CD8-positive, alpha-beta memory T cell (primary cell): ENCODE results near the gene HOXB13. TPM values are rescaled to one million over a fixed set of nuclear protein-coding genes. Genes with fewer than 3 reads are reported as not detected.

ENCODE experiments used
- CTCF ChIA-PET: fragments of 350-600 bp; sonication (Branson Sonifier 250); formaldehyde crosslinking; loops from one replicate; lab custom pipeline; 2021; ENCODE audit warnings: antibody characterized with exemption; lab: Charles Lee
- POLR2A ChIA-PET: fragments of 350-600 bp; sonication (Branson Sonifier 250); formaldehyde crosslinking; loops from one replicate; lab custom pipeline; 2021; ENCODE audit warnings: antibody characterized with exemption; lab: Charles Lee
- DNase-seq, 5 donors: peaks; one replicate each; pipeline versions ENCODE4 v3.0.0 to v3.0.0-alpha.2; 2020 to 2022; ENCODE audit warnings: mixed read lengths in 1 of 5
- H3K27ac ChIP-seq: one replicate; pipeline ENCODE4 v1.7.0; 2013; ENCODE audit warnings: low read depth, mild to moderate bottlenecking, low read length, moderate library complexity
- H3K27me3 ChIP-seq: 2 replicates; pipeline ENCODE4 v1.7.0; 2013; ENCODE audit warnings: low read length, mild to moderate bottlenecking; ENCODE audit not compliant: insufficient read depth, poor library complexity, severe bottlenecking
- H3K36me3 ChIP-seq: 2 replicates; pipeline ENCODE4 v1.7.0; 2013; ENCODE audit warnings: mild to moderate bottlenecking, low read length, moderate library complexity; ENCODE audit not compliant: insufficient read depth
- H3K4me1 ChIP-seq: 2 replicates; pipeline ENCODE4 v1.7.0; 2013; ENCODE audit warnings: mild to moderate bottlenecking, low read length, moderate library complexity; ENCODE audit not compliant: insufficient read depth
- H3K4me3 ChIP-seq: 2 replicates; pipeline ENCODE4 v1.7.0; 2013; ENCODE audit warnings: mild to moderate bottlenecking, low read length
- H3K9me3 ChIP-seq: 2 replicates; pipeline ENCODE4 v1.7.0; 2013; ENCODE audit warnings: mild to moderate bottlenecking, low read length
- H3K27ac Mint-ChIP-seq, 8 donors: one replicate each; pipeline ENCODE4 v1.8.0; 2020 to 2021; ENCODE audit warnings: mixed read lengths in 8 of 8, mild to moderate bottlenecking in 6 of 8, inconsistent platforms in 3 of 8, moderate library complexity in 3 of 8
- H3K27me3 Mint-ChIP-seq, 2 donors: one replicate each; pipeline ENCODE4 v1.8.0; 2020 to 2021; ENCODE audit warnings: mixed read lengths in 2 of 2, mild to moderate bottlenecking in 1 of 2, moderate library complexity in 1 of 2
- H3K36me3 Mint-ChIP-seq, 3 donors: one replicate each; pipeline ENCODE4 v1.8.0; 2020 to 2021; ENCODE audit warnings: mixed read lengths in 3 of 3, inconsistent platforms in 1 of 3, mild to moderate bottlenecking in 1 of 3
- H3K4me1 Mint-ChIP-seq, 3 donors: one replicate each; pipeline ENCODE4 v1.8.0; 2020 to 2021; ENCODE audit warnings: mixed read lengths in 3 of 3, inconsistent platforms in 1 of 3, mild to moderate bottlenecking in 1 of 3
- H3K4me3 Mint-ChIP-seq, 7 donors: one replicate each; pipeline ENCODE4 v1.8.0; 2020 to 2021; ENCODE audit warnings: mixed read lengths in 7 of 7, mild to moderate bottlenecking in 6 of 7, moderate library complexity in 4 of 7, inconsistent platforms in 2 of 7
- H3K9me3 Mint-ChIP-seq, 5 donors: one replicate each; pipeline ENCODE4 v1.8.0; 2020 to 2022; ENCODE audit warnings: mixed read lengths in 5 of 5, mild to moderate bottlenecking in 3 of 5, moderate library complexity in 2 of 5, inconsistent platforms in 1 of 5
- polyA plus RNA-seq: library from polyadenylated mRNA; unstranded; fragments of 300-500 nt; fragmentation: Illumina TruSeq; gene quantifications from one replicate; pipeline ENCODE4 v1.2.3, GENCODE V29; 2021
- total RNA-seq, 2 experiments: library from RNA; stranded (reverse); gene quantifications; one replicate each; pipeline ENCODE4 v1.2.3, GENCODE V29; 2021

The HOXB13 gene
- total and polyA plus RNA-seq, 3 experiments from 2014 or later: not detected

GRCh38 chr17:48678141-48678971 lies 50.2 kb downstream of the HOXB13 start:
- Histone ChIP-seq H3K27ac (no peak overlapping the region), H3K4me3 (no peak overlapping the region), H3K4me1 (peaks cover 3% of the 10 kb centered on the region), H3K36me3 (no peaks in the 10 kb centered on the region), H3K27me3 (peaks cover 9% of the 10 kb centered on the region), H3K9me3 (no peaks in the 10 kb centered on the region)
- DNase-seq: peak; percentile 55 to 70 (median 63)
- no peaks in the 10 kb centered on the region for H3K9me3 Mint-ChIP-seq
- peak overlapping the region in 4 of 7 donors; percentile 20 to 56 (median 46) for H3K4me3 Mint-ChIP-seq
- CTCF ChIA-PET: interaction anchor here (0.6 to 3.8 kb wide), 27 partner anchors 10 to 354 kb away, joined by 3 to 42 read pairs (median 5); no protein-coding TSS in a partner anchor
- H3K4me1 Mint-ChIP-seq: peaks cover 0 to 7% (median 0%) of the 10 kb centered on the region in 3 donors
- POLR2A ChIA-PET: interaction anchor here (0.9 kb wide), 1 partner anchor 201 kb away, joined by 3 read pairs; no protein-coding TSS in a partner anchor
- peaks cover 30 to 45% of the 10 kb centered on the region in 2 donors for H3K27me3 Mint-ChIP-seq
- H3K36me3 Mint-ChIP-seq: no peaks in the 10 kb centered on the region
- peak overlapping the region in 1 of 8 donors; percentile 10 for H3K27ac Mint-ChIP-seq

GRCh38 chr17:48676963-48677558 lies 51.5 kb downstream of the HOXB13 start:
- CTCF ChIA-PET: interaction anchor here (2.2 to 3.8 kb wide), 4 partner anchors 9 to 202 kb away, joined by 12 to 42 read pairs (median 20); no protein-coding TSS in a partner anchor
- DNase-seq: no peak
- H3K36me3 ChIP-seq: no peaks in the 10 kb centered on the region
- peaks cover 6% of the 10 kb centered on the region for H3K27me3 ChIP-seq
- H3K27ac ChIP-seq: no peak overlapping the region
- peaks cover 0 to 7% (median 0%) of the 10 kb centered on the region in 3 donors for H3K4me1 Mint-ChIP-seq
- H3K4me3 ChIP-seq: no peak overlapping the region
- H3K4me3 Mint-ChIP-seq: no peak overlapping the region
- H3K36me3 Mint-ChIP-seq: no peaks in the 10 kb centered on the region
- H3K9me3 Mint-ChIP-seq: no peaks in the 10 kb centered on the region
- H3K9me3 ChIP-seq: no peaks in the 10 kb centered on the region
- H3K27ac Mint-ChIP-seq: no peak overlapping the region
- H3K27me3 Mint-ChIP-seq: peaks cover 36 to 42% of the 10 kb centered on the region in 2 donors
- peaks cover 3% of the 10 kb centered on the region for H3K4me1 ChIP-seq
- POLR2A ChIA-PET: no interaction called here

Other genes with a start within 250 kb of the HOXB13 start
- gene HOXB1, start 197.7 kb downstream of the HOXB13 start, total RNA-seq: not detected
- gene HOXB1, start 197.7 kb downstream of the HOXB13 start, polyA plus RNA-seq: not detected
- gene HOXB2, start 183.6 kb downstream of the HOXB13 start, total RNA-seq: 10 to 100 TPM; 16.7 to 18.3 TPM
- 12.8 TPM for gene HOXB2, start 183.6 kb downstream of the HOXB13 start, polyA plus RNA-seq
- gene HOXB4, start 150.4 kb downstream of the HOXB13 start, total RNA-seq: 1 to 10 TPM; 3.4 to 3.7 TPM
- gene HOXB4, start 150.4 kb downstream of the HOXB13 start, polyA plus RNA-seq: 0.33 TPM
- 1 to 10 TPM; 3.0 to 3.5 TPM for gene HOXB3, start 138.5 kb downstream of the HOXB13 start, total RNA-seq
- 0.10 TPM for gene HOXB3, start 138.5 kb downstream of the HOXB13 start, polyA plus RNA-seq
- not detected for gene HOXB5, start 135.0 kb downstream of the HOXB13 start, total RNA-seq
- not detected for gene HOXB5, start 135.0 kb downstream of the HOXB13 start, polyA plus RNA-seq
- under 1 TPM; 0.22 to 0.37 TPM for gene HOXB6, start 123.8 kb downstream of the HOXB13 start, total RNA-seq
- not detected for gene HOXB6, start 123.8 kb downstream of the HOXB13 start, polyA plus RNA-seq
- gene HOXB7, start 117.7 kb downstream of the HOXB13 start, total RNA-seq: under 1 TPM; 0.89 to 0.96 TPM
- 0.87 TPM for gene HOXB7, start 117.7 kb downstream of the HOXB13 start, polyA plus RNA-seq
- gene HOXB8, start 113.5 kb downstream of the HOXB13 start, total RNA-seq: not detected
- not detected for gene HOXB8, start 113.5 kb downstream of the HOXB13 start, polyA plus RNA-seq
- gene HOXB9, start 102.4 kb downstream of the HOXB13 start, total RNA-seq: 1 to 10 TPM; 2.0 to 2.6 TPM
- gene HOXB9, start 102.4 kb downstream of the HOXB13 start, polyA plus RNA-seq: not detected
- gene PRAC1, start 6.2 kb downstream of the HOXB13 start, total RNA-seq: not detected
- not detected for gene PRAC1, start 6.2 kb downstream of the HOXB13 start, polyA plus RNA-seq
- not detected for gene PRAC2, start 5.6 kb downstream of the HOXB13 start, total RNA-seq
- gene PRAC2, start 5.6 kb downstream of the HOXB13 start, polyA plus RNA-seq: not detected
- gene TTLL6, start 88.5 kb upstream of the HOXB13 start, total RNA-seq: not detected
- gene TTLL6, start 88.5 kb upstream of the HOXB13 start, polyA plus RNA-seq: not detected
- gene CALCOCO2, start 102.3 kb upstream of the HOXB13 start, total RNA-seq: 10 to 100 TPM; 57.4 to 61.8 TPM
- gene CALCOCO2, start 102.3 kb upstream of the HOXB13 start, polyA plus RNA-seq: 182 TPM
- gene ATP5MC1, start 164.0 kb upstream of the HOXB13 start, total RNA-seq: 100 to 1,000 TPM; 131 to 138 TPM
- gene ATP5MC1, start 164.0 kb upstream of the HOXB13 start, polyA plus RNA-seq: 143 TPM
- gene UBE2Z, start 179.7 kb upstream of the HOXB13 start, total RNA-seq: 100 to 1,000 TPM; 100 to 103 TPM
- gene UBE2Z, start 179.7 kb upstream of the HOXB13 start, polyA plus RNA-seq: 74.7 TPM
- gene SNF8, start 216.1 kb upstream of the HOXB13 start, total RNA-seq: 100 to 1,000 TPM; 151 to 161 TPM
- gene SNF8, start 216.1 kb upstream of the HOXB13 start, polyA plus RNA-seq: 113 TPM
- not detected for gene GIP, start 239.8 kb upstream of the HOXB13 start, total RNA-seq
- gene GIP, start 239.8 kb upstream of the HOXB13 start, polyA plus RNA-seq: not detected